Endothelial cell of umbilical vein (primary cell): ENCODE results near the gene PEAR1. TPM values are rescaled to one million over a fixed set of nuclear protein-coding genes. Genes with fewer than 3 reads are reported as not detected.
A peak's percentile ranks its signal among the peaks of the same experiment; 100 is the strongest.

Experiments
- BruUV-seq: library from RNA; stranded (reverse); fragments of 400-500 nt; replicated peaks from 2 replicates; lab custom pipeline; 2021; lab: Mats Ljungman, UMichigan
- CTCF ChIA-PET: fragments of 300-600, 350-600 bp; sonication (Branson Sonifier 250); formaldehyde crosslinking; loops from one replicate; lab custom pipeline; 2021; ENCODE audit warnings: antibody characterized with exemption, inconsistent platforms; lab: Charles Lee
- POLR2A ChIA-PET: fragments of 300-600, 350-600 bp; sonication (Branson Sonifier 250); formaldehyde crosslinking; loops from one replicate; lab custom pipeline; 2021; ENCODE audit warnings: antibody characterized with exemption, inconsistent platforms; lab: Charles Lee
- DNase-seq: peaks from one replicate; pipeline ENCODE4 v3.0.0-alpha.2; 2011; ENCODE audit warnings: low read depth, low spot score
- FAIRE-seq: peaks from 2 replicates; lab custom pipeline; 2011; peaks lifted over from hg19 to GRCh38; lab: Jason Lieb, UNC
- H2AFZ ChIP-seq: 2 replicates; pipeline ENCODE4 v1.6.0; 2012; ENCODE audit warnings: low read depth, low read length, control low read depth, inconsistent platforms
- H3K27ac ChIP-seq: 2 replicates; pipeline ENCODE4 v1.5.1; 2011; ENCODE audit warnings: low read depth, mild to moderate bottlenecking, control low read depth, low read length, moderate library complexity; ENCODE audit not compliant: insufficient read depth
- H3K27me3 ChIP-seq, 2 experiments: 2 replicates each; pipeline versions ENCODE4 v1.6.0 to v1.6.1; 2011; ENCODE audit warnings: low read length in 2 of 2, mixed read lengths in 1 of 2; ENCODE audit not compliant: control insufficient read depth in 2 of 2, insufficient read depth in 2 of 2
- H3K36me3 ChIP-seq, 2 experiments: 2 replicates in 1 of 2; 3 replicates in 1 of 2; pipeline ENCODE4 v1.5.1; 2011; ENCODE audit warnings: low read length in 2 of 2, mild to moderate bottlenecking in 1 of 2, moderate library complexity in 1 of 2; ENCODE audit not compliant: control insufficient read depth in 2 of 2, insufficient read depth in 2 of 2; ENCODE audit errors: extremely low read depth in 1 of 2
- H3K4me1 ChIP-seq: 3 replicates; pipeline ENCODE4 v1.5.1; 2011; ENCODE audit warnings: mild to moderate bottlenecking, low read length; ENCODE audit not compliant: control insufficient read depth, insufficient read depth; ENCODE audit errors: extremely low read depth
- H3K4me2 ChIP-seq: 2 replicates; pipeline ENCODE4 v1.6.1; 2011; ENCODE audit warnings: low read length, control low read depth, mixed read lengths; ENCODE audit not compliant: insufficient read depth
- H3K4me3 ChIP-seq, 3 experiments: fragments of 200-600 bp in 1 of 3; sonication (generic), shearing (Covaris generic) in 1 of 3; replicated peaks in 1 of 3; 2 replicates each; pipeline ENCODE4 v1.5.1; 2011 to 2016; ENCODE audit warnings: control low read depth in 3 of 3, low read length in 3 of 3, mild to moderate bottlenecking in 2 of 3, inconsistent platforms in 1 of 3, low read depth in 1 of 3, moderate library complexity in 1 of 3; ENCODE audit not compliant: insufficient read depth in 1 of 3
- H3K79me2 ChIP-seq: 2 replicates; pipeline ENCODE4 v1.6.0; 2012; ENCODE audit warnings: low read length, inconsistent platforms; ENCODE audit not compliant: control insufficient read depth, insufficient read depth
- H3K9ac ChIP-seq: replicated peaks from 2 replicates; pipeline ENCODE3; 2011; ENCODE audit warnings: low read length, control low read depth; ENCODE audit not compliant: insufficient read depth; ENCODE audit errors: extremely low read depth
- H3K9me1 ChIP-seq: replicated peaks from 3 replicates; pipeline ENCODE4 v1.6.0; 2011; ENCODE audit warnings: mild to moderate bottlenecking, low read length; ENCODE audit not compliant: control insufficient read depth, insufficient read depth; ENCODE audit errors: extremely low read depth
- H3K9me3 ChIP-seq: replicated peaks from 2 replicates; pipeline ENCODE4 v1.5.1; 2012; ENCODE audit warnings: low read length, inconsistent platforms; ENCODE audit not compliant: control insufficient read depth, insufficient read depth
- H4K20me1 ChIP-seq: replicated peaks from 2 replicates; pipeline ENCODE3; 2011; ENCODE audit warnings: mild to moderate bottlenecking, low read length; ENCODE audit not compliant: control insufficient read depth, insufficient read depth; ENCODE audit errors: extremely low read depth
- CTCF ChIP-seq, 2 donors: IDR thresholded peaks; 1 replicate in 1 of 2; 2 replicates in 1 of 2; pipeline ENCODE4 v1.5.1; 2011; ENCODE audit warnings: low read length in 2 of 2, mild to moderate bottlenecking in 2 of 2, moderate library complexity in 2 of 2, control low read depth in 1 of 2, inconsistent platforms in 1 of 2, low read depth in 1 of 2; ENCODE audit not compliant: insufficient read depth in 1 of 2; ENCODE audit errors: extremely low read depth in 1 of 2
- EZH2 ChIP-seq: IDR thresholded peaks from 2 replicates; pipeline ENCODE4 v1.6.1; 2012; ENCODE audit warnings: borderline replicate concordance, low read depth, mild to moderate bottlenecking, moderate library complexity, low read length, inconsistent platforms; ENCODE audit not compliant: severe bottlenecking
- FOS ChIP-seq: IDR thresholded peaks from 2 replicates; pipeline ENCODE4 v1.6.1; 2011; ENCODE audit warnings: mild to moderate bottlenecking, low read length, moderate library complexity, borderline replicate concordance; ENCODE audit not compliant: insufficient read depth
- MAX ChIP-seq: IDR thresholded peaks from 2 replicates; pipeline ENCODE4 v1.6.1; 2011; ENCODE audit not compliant: insufficient read depth, insufficient read length
- MYC ChIP-seq: IDR thresholded peaks from one replicate; pipeline ENCODE4 v1.6.1; 2011; ENCODE audit warnings: mild to moderate bottlenecking, low read depth, low read length
- dilution Hi-C: fragments of 300-500 bp; cut with MboI; formaldehyde crosslinking; loops from one replicate; pipeline ENCODE4 v1.15.0; 2019; ENCODE audit warnings: low sequenced_read_pairs; ENCODE audit not compliant: extremely low pct_ligation_motif_present
- intact Hi-C: fragments of 100-400 bp; cut with micrococcal nuclease; formaldehyde crosslinking; loops from one replicate; pipeline ENCODE4 v1.10.0; 2022
- polyA plus RNA-seq, 4 experiments: library from polyadenylated mRNA; depleted of rRNA in 3 of 4; stranded (reverse) in 3 of 4; unstranded in 1 of 4; fragments of >200 nt; gene quantifications; 2 replicates each; pipeline versions ENCODE4 v1.2.1 to v1.2.3, GENCODE V29; 2011 to 2012; ENCODE audit warnings: missing spikeins in 1 of 4
- total RNA-seq: library from RNA; stranded (reverse); gene quantifications from 2 replicates; pipeline ENCODE4 v1.2.3, GENCODE V29; 2021

Gene PEAR1
- total and polyA plus RNA-seq, 2 donors (not counting 3 experiments of a cell fraction or from before 2014, with no cell fraction given): 90.7 to 106 TPM

DNA sequence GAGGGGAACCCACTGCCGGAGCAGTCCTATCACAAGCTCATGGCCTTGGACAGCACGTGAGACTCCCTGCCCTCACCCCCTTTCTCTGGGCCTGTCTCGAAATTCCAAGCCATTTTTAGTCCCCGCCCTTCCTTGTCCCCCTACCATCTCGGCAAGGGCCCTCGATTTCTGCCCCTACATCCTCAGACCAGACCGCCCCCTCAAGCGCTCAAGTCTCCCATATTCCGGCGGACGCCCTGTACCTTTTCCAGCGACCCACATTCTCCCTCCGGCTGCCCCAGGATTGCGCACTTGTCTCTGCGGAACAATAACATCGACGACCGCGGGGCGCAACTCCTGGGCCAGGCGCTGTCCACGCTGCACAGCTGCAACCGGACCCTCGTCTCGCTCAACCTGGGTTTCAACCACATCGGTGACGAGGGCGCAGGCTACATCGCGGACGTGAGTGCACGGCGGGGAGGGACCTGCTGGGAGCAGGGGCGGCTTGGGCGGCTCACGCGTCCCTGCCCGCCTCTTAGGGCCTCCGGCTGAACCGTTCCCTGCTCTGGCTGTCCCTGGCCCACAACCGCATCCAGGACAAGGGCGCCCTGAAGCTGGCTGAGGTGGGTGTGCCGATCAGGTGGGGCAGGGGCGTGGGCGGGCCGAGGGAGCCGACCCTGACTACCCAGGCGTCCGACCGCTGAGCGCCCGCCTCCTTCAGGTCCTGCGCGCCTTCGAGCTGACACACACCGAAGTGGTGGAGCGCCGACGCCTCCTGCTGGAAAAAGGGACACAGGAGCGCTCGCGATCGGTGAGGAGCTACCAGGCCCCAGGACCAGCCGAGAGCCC, 33.9 kb downstream of the PEAR1 start:
- FAIRE-seq (peak; percentile 83), DNase-seq (peak; percentile 79)
- no peaks in the 10 kb centered on the region for H4K20me1 ChIP-seq
- no peaks in the 10 kb centered on the region for H3K79me2 ChIP-seq
- H3K9me3 ChIP-seq: no peaks in the 10 kb centered on the region
- CTCF ChIA-PET: interaction anchor here (0.6 to 11.2 kb wide), 61 partner anchors 8 to 578 kb away, joined by 3 to 312 read pairs (median 4); partner anchors contain the start of genes HAPLN2, INSRR, ISG20L2 and METTL25B
- no peak overlapping the region for H3K9ac ChIP-seq
- H3K4me1 ChIP-seq: peaks cover 2% of the 10 kb centered on the region
- H3K4me3 ChIP-seq: peak overlapping the region in 1 of 3 experiments; percentile 17
- TF ChIP-seq MAX (no peak), FOS (no peak), EZH2 (peak; percentile 30), MYC (no peak), CTCF (IDR thresholded peaks at IDR 0.05; ENCODE audit: extremely low read depth in 1 of 2, insufficient read depth in 1 of 2, low read depth in 1 of 2, low read length in 2 of 2) (peak; percentile 82 to 93)
- POLR2A ChIA-PET: no interaction called here
- intact Hi-C loops: loop anchor here (1.0 to 5.0 kb wide), 9 partner anchors 35 to 300 kb away; partner anchors contain the start of gene NTRK1
- H3K27me3 ChIP-seq: peaks cover 17 to 25% of the 10 kb centered on the region in 2 experiments
- no TSS peak for BruUV-seq
- H3K36me3 ChIP-seq: no peaks in the 10 kb centered on the region
- dilution Hi-C loops: no loop called here
- H3K4me2 ChIP-seq: peak overlapping the region; percentile 6
- peak overlapping the region; percentile 63 for H2AFZ ChIP-seq
- H3K27ac ChIP-seq: no peak overlapping the region
- H3K9me1 ChIP-seq: no peaks in the 10 kb centered on the region
